ENCODE results near the gene DNTT.

DNTT gene

DNA sequence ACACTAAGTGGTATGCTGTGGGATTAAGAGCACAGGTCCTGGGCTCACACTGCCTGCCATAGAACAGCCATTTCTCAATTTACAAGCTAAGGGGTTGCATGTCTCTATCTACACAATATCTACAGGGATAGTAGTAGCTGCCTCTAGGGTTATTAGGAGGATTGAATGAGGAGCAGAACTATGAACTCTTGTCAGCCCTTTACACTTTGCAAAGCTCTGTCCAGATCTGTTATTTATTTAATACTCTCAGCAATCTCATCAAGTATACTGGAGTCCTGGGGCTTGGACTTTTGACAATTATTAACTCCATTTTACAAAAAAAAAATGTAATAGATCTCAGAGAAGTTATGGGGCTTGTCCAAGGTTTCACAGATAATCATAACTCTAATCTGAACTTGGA is 47.8 kb downstream of the DNTT start:
- no peak for DNase-seq

DNA sequence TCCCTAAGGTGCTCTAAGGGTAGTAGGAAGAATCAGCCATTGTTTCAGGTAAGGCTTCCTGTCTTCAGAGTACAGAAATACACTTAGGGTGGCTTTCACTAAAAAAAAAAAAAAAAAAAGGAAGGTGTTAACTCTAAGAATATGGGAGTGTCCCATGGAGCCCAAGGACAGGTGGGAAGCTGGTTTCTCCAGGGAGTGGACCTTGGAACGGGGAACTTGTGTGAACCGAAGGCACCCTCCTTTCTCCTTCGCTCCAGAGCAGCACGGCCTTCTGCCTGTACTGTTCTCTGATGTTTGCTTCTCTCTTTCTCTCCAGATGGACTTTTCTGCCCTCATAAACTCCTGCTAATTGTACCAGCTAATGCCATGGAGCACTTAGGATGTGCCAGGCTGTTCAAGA is 48.3 kb downstream of the DNTT start:
- DNase-seq: no peak

DNA sequence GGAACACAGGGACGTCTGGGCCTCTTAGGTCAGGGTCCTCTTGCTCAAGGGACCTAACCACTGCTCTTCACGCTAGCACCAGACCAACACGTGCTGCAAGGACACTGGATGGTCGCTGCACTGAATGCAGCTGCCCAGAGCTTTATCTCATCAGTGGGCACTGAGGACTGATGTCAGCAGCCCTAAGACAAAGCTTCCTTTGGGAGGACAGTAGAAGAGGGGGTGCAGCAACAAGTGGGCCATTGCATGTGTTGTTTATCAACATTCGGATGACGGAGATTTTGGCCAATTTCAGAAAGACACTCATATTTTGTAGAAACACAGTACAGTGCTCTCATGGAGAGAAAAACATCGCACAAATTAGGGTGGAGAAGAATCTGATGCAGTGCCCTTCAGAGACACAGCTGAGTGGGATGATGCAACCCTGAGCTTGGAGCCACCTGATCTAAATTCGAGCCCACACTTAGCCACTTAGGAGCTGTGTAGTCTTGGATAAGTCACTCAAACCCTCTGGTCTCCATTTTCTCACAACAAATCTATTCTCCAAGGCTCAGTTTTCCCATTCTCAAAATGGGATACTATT is 52.9 kb downstream of the DNTT start:
- no peak for DNase-seq

DNA sequence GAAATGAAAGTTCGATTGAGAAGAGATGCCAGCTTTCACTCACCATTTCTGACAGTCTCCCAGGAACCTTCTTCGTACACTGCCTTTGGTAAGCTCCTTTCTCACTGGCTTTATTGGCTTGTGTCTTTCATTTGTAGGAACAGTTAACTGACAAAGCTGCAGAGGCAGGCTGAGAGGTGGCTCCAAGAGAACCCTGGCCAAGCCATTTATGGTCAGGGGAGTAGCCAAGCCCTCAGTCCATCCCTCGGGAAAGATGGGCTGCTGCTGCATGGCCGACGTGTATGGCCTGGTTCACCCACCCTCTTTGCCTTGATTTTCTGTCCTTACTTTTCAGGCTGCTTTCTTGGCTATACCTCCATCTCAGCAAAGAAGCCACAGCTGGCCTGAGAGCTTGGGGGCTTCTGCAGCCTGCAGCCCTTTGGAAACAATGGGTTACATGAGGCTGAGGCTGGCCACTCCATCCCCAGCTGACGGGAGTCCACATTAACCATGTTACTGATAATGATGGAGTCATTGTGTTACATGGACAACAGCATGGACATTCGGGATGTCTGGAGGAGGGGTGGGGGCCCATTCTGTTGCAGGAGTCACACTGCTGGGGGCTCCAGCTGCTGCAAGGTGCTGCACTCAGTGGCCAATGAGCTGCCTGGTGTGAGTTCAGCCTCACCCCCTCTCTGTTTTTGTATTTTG is 54.8 kb downstream of the DNTT start, which contains the start of gene OPALIN:
Gene OPALIN, minus strand, starts transcription at position 152 of the 690 bp plus-strand sequence. Its CDS starts 106 bp downstream, at position 46.
- DNase-seq: no peak

DNA sequence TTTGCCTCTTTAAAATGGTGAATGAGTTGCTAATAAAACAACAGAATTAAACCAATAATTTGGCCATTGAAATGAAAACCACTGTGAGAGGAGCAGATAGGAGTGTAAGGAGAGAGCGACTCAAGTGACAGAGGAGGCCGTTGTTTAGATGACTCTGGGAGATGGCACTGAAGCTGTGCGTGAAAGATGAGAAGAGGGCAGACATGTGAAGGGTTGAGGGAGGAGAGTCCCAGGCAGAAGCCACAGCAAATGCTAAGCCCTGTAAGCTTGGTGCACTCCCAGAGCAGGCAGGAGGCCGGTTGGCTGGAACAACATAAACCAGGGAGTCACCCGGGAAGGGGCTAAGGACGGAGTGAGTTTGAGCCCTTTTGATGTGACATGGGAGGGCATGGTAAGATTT is 55.4 kb downstream of the DNTT start:
- DNase-seq: no peak

DNA sequence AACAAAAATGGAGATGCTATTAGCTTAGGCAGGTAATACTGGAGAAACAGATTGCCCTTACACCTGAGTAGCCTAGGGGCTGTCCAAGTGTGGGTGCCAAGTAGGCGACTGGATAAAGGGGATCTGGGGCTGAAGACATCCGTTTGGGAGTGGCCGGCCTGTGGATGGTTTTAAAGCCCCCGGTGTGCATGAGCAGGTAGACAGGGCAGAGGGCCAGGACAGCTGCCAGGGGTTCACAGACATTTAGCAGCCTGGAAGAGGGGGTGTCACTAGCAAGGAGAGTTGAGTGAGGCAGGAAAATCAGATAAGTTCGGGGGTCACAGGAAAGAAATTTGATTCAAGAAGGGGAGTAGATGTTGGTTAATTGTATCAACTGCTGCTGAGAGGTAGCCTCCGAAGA is 56.1 kb downstream of the DNTT start:
- DNase-seq: no peak

DNA sequence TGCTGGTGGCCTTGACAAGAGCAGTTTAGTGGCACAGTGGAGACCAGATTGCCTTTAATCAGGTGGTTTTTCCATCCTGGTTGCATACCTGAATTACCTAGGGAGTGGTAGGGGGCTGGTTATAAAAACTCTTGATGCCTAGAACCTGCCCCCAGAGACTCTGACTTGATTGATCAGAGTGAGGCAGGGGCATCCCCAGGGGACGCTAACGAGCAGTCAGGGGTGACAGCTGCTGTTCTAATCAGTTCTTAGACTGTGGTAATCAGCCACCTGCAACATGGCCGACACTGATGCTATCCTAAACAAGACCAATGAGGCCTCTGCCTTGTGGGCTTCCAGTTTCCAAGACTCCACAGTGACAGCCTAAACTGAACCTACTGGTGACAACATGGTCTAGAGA is 56.5 kb downstream of the DNTT start:
- no peak for DNase-seq

DNA sequence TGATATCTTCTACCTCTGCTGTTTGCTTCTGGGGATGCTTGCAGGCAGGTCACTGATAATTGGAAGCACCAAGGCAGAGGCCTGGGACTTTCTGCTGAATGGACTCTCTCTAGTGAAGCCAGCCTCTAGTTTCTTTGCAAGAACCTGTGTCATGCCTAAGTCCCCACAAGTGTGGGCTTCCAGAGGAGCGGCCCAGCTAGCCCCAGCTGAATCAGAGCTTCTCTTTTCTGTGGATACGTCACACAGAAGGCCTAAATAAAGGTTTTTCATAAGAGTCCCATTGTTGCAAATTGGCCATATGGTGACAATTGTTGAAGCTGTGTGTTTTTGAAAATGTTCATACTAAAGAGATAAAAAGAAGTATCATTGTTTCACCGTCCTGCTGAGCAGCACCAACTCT is 61.3 kb downstream of the DNTT start:
- no peak for DNase-seq

DNA sequence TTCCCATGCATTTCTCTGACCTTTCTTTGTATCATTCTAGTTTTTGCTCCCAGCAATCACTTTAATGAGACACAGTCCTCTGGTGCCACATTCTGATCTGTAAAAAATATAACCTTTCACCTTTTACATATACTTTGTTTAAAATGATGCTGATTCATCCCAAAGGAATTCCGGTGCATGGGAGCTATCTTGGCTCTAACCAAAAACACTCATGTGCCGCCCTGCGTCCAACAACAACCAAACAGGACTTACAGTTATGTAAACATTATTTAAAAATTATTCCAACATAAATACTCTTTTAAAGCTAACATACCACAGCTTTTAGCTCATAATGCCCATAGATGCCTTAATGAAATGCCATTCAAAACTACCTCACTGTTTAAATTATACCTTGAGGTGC is 62.3 kb downstream of the DNTT start:
- DNase-seq: no peak

DNA sequence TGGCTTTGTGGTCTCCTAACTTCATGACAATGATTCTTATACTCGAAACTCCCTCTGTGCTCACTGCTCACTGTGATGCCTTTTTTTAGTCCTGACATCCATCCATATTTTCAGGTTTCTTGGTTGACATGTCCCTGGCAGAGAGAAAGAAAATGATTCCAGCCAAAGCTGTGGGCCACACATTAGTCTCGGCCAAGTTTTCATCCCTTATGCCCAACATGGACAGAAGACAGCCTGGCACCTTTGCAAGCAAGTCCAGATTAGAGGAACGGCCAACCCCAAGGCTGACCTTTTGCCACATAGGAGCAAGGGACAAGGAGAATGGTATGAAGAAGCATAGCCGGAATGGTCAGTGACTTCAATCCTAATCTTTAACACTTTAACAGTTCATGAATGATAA is 63.2 kb downstream of the DNTT start:
- no peak for DNase-seq

DNA sequence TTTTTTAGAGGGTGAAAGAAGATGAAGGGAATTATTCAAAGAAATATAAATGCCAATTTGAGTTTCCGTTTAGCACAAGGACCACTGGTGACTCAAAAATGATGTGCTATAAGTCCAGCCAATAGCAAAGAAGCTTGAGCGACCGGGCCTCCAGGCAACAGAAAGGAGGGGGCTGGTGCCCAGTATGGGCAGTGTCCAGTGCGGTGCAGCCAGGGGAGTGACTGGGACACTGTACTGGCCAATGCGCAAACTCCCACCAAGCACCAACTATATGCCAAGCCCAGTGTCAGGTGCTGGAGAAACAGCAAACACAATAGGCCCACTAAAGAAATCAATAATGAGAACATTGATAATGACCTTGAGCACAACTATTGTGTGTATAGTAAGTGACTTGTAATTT is 64.7 kb downstream of the DNTT start:
- DNase-seq: no peak

DNA sequence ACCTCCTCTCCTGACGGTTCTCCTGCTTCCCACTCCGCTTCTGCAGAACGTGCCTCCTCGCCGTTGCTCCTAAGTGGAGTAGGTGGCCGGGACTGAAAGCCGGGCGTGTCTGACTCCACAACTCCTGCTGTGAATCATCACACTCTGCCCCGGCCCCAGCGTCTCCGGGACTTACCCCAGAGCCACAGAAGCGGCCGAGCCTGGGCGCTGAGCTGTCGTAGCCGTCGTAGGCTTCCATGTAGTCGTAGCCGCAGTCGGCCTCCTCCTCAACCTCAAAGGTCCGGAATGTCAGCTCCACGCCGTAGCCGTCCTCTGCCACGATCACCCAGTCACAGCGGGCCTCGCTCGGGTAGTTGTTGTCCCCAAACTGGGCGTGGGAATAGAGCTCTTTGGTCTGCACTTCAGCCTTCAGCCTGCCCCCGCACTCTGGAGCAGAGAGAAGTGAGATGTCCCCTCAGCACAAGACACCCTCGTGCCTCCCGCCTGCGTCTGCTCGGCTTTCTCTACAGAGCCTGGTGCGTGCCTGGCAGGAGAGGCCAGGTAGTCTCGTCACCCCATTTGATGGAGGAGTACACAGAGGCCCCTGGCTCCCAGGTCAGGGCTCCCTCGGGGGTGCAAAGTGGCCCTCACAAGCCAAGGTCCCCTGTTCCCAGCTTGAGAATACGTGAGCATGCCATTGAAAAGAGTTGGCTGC is 65.8 kb downstream of the DNTT start:
- DNase-seq: no peak

DNA sequence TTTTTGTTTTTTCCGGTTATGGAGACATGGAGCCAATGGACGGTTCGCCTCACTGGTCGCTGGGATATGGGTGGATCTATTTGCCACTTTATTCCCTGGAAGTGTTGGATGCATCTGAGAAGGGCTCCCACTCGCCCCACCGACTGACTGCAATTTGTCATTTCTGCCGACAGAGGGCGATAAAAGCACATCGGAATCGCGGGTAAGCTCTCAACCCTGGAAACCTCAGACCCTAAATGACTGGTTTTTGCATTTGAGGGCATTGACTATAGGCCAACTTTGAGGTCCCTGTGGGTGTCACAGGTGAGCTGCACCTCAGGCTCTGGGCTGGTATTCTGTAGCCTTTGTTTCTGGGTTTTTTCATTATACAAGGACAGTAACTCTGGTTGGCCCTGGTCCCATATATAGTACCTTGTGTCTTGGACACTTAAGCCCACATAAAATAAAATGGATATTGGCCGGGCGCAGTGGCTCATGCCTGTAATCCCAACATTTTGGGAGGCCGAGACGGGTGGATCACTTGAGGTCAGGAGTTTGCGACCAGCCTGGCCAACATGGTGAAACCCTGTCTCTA is 66.4 kb downstream of the DNTT start:
- DNase-seq: peak; percentile 7

DNA sequence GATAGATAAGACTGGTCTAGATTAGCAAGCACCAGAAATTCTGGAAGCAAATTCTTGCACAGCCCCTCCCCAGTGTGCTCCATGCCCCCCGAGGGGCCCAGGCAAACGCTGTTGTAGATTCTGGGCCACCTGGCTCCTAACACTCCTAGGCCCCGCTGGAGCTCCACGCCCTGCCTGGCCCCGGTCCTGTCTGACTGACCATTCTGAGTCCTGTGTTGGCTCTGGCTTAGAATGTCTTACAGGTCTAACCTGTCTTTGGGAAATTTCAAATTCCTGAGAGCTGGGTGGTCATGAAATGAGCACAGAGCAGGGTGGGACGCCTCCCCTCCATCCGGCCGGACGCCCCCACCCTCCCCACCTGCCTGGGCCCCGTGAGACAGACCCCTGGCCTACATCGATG is 67.1 kb downstream of the DNTT start:
- no peak for DNase-seq

DNA sequence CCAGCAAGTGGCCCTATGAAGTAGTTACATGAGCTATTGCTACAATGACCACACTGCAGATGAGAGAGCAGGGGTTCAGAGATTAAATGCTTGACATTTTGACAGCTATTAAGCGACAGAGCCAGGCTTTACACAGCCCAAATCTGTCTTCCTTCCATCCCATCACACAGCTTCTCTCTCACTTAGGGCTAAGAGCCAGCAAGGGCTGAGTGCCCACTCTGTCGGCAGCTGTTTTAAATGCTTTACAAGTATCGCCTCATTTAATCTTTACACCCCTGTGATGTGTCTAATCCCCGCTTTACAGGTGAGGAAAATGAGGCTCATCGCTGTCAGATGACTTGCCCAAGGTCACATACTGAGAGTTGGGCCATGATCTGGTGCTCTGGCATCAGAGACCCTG is 69.8 kb downstream of the DNTT start:
- DNase-seq: no peak

DNA sequence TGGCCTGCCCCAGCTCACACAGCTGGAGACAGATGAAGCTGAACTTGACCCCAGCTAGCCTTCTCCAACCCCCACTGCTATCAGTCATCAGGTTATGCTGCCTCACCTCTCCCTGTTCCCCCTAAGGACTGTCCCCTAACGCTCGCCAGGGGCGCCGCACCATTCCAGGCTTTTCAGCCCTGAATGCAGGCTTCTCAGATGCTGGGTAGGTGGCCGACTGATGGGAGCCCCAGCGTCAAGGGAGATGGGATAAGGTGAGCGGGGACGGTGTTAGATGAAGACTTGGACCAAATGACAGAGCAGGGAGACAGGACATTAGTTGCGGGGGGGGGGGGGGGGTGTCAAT is 70.4 kb downstream of the DNTT start:
- DNase-seq: no peak

DNA sequence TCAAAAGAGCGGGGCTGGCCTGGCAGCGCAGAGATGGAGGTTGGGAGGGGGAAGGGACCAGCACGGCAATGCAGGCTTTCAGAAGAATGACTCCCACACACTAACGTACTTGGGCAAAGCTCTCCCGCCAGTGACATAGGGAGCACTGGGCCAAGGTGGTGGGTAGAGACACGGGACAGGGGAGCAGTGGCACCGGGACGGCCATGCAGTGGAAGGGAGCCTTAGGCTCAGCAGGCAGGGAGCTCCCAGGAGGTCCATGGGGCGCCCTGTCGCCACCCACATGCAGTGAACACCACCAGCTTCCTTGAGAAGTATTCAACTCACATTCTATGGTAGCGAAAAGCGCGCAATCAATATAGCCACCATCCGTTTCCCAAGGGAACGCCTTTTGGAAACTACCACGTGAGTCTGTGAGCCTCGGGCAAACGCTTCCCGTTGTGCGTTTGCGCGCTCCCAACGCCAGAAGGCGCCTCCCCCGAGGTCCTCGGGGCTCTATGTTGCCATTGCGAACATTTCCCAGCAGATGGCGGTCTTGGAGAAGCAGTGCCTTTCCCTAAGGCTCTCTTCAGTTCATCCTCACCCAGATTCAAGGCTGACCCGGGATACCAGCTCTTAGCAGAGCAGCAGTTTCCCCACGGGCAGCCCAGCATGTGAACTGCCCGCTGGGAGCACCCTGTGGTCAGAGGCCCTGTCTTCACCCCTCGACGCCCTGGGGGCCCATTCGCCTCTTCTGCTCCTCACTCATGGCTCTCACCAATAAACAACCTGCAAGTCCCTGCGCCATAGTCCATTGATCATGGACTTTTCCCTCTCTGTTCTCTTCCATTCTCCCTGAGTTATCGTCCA is 71.0 kb downstream of the DNTT start:
- DNase-seq: peak; percentile 73

DNA sequence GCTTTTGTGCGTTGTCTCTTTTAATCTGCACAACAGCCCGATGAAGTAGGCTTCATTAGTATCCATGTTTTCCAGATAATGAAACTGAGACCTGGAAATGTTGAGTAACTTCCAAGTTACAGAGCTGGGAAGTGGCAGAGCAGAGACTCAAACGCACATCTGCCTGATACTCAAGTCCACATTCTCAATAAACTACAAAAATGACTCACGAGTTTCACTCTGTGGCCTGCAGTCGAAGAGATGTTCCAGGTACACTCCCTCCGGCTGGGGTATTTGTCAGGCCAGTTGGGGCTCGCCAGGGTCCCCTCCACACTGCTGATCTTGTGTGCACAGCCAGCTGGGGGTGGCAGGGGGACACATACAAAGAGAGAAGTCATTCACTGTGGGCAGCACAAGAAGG is 72.2 kb downstream of the DNTT start:
- no peak for DNase-seq

DNA sequence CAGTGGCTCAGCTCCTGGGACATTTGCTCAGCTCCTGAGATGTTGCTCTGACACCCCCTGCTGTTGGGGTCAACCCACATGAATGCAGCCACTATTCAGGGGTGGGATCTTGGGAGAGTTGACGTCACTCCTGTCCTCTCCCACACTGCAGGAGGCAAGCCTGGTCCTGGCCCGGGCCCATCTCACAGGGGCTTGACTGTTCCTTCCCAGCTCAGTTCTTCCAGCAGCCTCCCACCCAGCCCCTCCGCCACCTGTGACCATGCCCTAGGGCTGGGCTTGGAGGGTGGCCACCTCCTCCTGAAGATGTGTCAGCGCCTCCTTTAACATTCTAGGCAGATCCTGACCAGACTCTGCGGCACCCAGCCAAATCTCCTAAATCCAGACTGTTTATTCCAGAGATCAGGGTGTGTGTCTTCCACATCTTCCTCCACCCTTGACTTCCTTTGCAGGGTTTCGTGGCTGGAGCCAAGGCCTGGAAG is 73.6 kb downstream of the DNTT start:
- no peak for DNase-seq

DNA sequence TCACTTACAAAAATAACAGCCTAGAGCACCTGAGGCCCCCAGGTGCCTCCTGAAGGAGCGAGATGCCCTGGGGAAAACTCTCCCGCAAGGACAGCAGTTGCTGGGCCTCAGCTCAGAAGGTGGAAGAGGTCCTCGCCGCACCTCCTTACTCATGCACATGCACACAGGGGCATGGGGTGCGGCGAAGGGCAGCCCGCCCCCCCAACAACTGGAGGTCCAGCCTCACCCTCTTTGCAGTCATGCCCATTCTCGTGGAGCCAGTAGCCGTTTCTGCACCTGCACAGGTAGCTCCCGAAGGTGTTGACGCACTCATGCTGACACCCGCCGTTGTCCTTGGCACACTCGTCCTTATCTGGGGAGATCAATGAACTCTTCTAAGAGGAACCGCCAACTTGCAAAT is 74.5 kb downstream of the DNTT start:
- no peak for DNase-seq

DNA sequence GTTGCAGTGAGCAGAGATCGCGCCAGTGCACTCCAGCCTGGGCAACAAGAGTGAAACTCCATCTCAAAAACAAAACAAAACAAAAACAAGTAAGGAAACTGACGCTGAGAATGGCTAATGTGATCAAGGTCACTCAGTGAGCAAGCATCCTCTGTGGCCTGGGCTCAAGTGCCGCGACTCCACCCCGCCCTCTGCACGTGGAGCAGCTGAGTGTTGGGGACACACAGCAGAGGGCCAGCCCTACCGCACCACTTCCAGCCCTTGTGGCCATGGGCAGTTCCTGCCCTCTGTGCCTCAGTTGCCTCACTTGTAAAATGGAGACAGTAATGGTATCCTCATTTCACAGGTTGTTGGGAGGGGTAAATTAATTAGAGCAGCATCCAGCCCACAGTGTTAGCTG is 75.5 kb downstream of the DNTT start:
- no peak for DNase-seq

DNA sequence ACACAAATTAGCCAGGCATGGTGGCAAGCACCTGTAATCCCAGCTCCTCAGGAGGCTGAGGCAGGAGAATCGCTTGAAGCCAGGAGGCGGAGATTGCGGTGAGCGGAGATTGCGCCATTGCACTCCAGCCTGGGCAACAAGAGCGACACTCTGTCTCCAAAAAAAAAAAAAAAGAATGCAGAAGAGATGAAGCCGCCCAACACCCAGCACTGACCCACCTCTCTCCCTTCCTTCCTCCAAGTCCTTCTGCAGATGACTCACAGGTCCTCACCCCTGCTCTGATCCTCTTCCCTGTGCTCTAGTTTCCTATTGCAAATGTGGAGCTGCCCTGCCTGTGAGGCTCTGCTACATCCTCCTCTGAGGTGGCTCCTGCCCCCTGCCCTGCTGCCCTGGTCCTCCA is 76.6 kb downstream of the DNTT start:
- peak; percentile 9 for DNase-seq

DNA sequence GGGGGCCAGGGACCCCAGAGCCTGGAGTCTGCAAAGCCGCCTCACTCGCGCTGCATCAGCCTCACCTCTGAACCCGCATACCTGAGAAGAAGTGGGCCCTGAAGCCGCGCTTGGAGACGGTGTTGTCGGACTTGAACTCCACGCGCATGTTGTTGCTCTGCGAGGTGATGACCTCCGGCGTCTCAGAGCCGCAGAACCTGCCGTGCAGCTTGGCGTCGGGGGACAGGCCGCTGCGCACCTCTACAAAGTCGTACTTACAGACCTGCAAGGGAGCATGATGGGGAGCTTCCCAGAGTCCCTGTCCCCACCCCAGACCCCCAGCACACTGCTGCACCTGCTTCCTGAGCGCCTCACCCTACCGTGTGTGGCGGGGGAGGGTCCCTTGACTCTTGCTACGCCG is 80.3 kb downstream of the DNTT start:
- DNase-seq: no peak

Measured in kidney glomerular epithelial cell (primary cell).